Putamen (tissue), 1 donor: ENCODE measurements around the gene PEAR1.

Source experiments
- DNase-seq: peaks from one replicate; pipeline ENCODE4 v3.0.0-alpha.2; 2016; ENCODE audit warnings: low spot score

Gene PEAR1

GRCh38 chr1:156882543-156882942 is 11.0 kb upstream of the PEAR1 start:
- no peak for DNase-seq

- no peak for DNase-seq
These were observed 9.6 kb upstream of the PEAR1 start for GRCh38 chr1:156883919-156884318.

DNA sequence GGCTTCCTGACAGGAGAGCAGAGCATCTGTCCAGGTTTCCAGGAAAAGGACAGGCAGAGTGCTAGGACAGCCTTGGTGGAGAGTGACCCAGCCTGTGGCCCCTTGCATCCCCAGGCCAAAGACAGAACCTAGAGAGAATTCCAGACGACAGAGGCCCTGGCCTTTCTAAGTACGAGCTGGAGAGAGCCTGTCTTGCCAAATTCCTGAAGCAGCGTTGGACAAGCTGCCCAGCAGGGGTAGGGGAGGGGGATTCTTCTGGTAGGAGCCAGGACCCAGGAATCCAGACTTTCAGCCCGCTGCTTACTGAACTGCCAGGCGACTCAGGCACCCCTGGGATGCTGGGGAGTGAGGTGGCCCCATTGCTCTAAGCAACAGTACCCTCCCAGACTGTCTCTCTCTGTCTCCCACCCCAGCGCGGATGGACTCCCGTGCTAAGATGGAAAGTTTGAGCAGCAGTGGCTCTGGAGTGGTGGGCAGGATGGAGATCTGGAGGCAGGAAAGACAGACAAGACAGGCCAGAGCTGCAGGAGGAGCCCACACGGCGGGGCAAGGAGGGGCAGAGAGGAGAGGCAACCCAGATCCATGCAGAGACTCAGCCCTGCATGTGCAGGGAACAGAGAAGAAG is 8.8 kb upstream of the PEAR1 start:
- DNase-seq, result no peak

- DNase-seq, result no peak
These were observed 8.2 kb upstream of the PEAR1 start for GRCh38 chr1:156885314-156885713.

DNA sequence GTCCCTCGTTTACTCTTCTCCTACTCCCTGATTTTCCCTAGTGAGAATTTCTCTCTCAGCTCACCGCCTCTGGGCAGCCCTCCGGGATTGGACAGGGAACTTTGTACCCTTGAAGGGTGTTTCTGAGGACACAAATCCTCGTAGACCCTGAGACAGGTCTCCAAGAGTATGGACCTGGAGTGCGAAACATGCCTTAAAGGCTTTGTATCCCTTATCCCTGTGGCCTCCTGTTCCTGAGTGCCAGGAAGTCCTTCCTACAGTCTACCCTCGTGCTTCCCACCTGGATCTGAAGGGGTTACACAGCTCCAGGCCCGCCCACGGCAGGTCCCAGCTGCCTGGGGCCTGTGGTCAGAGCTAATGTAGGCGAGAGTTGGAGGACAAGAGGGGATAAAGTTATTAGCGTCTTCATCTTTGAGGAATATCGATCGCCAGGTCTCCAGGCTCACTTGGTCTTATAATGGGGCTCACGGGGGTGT is 7.6 kb upstream of the PEAR1 start:
- no peak for DNase-seq

DNA sequence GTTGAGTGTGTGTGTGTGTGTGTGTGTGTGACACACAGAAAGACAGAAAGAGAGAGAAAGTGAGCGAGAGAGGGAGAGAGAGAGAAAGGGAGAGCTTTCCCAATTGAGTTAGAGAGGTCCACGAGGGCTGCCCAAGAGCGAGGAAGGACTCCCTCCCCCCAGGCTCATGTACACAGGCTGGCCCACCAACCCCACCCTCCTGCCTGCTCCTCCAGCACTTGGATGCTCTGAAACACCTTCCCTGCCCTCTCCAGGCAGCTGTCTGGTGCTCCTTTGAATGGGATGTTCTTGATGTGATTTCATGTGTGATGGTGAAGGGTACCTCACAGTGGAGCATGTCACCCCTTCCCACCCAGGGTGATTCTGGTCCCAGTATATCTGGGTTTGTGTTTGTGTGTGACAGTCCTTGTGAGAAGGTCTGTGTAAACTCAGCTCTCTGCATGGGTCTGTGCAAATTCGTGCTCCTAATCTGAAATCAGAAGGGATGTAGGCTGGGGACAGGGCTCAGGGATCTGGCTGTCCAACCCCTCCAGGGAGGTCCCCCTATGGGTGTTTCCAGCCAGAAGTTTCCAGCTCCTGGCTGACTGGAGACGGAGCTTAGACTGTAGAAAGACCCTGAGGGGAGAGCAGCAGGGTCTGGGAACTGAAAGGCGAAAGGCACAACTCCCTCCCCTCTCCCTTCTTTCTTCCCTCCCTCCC is 6.8 kb upstream of the PEAR1 start:
- DNase-seq, result no peak

GRCh38 chr1:156887317-156887716 is 6.2 kb upstream of the PEAR1 start:
- no peak for DNase-seq

DNA sequence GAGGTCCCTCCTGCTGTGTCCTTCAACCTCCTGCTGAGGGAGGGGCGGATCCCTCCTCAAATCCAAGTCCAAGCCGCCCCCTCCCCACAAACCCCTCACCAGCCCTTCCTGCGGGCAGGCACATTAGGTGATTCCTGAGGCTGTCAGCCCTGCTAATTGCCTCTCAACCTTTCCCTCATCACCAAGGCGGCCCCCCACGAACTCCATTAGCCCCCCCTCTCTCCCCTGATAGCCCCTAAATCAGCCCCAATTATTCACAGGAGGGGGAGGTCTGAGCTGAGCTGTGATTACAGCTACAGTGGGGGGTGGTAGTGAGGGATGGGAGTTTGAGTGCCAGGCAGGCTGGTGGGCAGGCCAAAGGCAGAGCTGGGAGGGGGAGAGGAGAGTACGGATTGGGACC is 5.8 kb upstream of the PEAR1 start:
- no peak for DNase-seq

DNA sequence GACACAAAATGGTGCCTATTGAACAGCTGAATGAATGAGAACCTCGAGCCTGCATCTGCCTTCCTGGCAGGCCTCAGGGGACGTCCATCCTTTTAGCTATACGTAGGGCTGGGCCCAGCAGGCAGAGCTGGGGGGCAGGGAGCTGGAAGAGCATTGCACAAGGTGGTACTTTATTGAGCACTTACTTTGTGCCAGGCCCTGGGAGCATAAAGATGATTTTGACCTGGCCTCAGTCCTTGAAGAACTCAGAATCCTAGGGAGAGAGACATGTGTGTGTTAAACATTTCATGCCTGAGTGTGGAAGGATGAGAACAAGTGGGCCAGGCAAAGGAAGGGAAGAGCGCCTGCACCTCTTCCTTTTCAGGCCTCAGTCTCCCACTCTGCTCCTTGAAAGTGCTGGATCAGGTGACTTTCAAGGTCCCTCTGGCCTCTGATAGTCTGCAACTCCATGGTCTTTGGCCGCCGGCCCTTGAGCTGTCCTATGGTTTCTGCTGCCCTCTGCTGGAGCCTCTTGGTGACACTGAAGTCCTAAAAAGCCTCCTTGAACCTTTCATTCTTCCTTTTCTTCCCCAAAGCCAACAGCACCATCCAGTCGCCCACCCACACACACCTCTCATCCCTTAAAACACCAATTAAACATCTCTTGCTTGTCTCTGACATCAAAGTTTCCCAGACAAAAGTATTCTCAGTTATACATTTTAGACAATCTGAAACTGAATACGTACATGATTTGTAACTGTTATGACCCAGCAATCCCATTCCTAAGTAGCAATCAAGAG is 3.5 kb upstream of the PEAR1 start:
- DNase-seq, result peak; percentile 66

- DNase-seq, result peak; percentile 50
These were observed 1.1 kb upstream of the PEAR1 start for GRCh38 chr1:156892190-156893047.

GRCh38 chr1:156894001-156894400 is 483 bp downstream of the PEAR1 start:
- no peak for DNase-seq

DNA sequence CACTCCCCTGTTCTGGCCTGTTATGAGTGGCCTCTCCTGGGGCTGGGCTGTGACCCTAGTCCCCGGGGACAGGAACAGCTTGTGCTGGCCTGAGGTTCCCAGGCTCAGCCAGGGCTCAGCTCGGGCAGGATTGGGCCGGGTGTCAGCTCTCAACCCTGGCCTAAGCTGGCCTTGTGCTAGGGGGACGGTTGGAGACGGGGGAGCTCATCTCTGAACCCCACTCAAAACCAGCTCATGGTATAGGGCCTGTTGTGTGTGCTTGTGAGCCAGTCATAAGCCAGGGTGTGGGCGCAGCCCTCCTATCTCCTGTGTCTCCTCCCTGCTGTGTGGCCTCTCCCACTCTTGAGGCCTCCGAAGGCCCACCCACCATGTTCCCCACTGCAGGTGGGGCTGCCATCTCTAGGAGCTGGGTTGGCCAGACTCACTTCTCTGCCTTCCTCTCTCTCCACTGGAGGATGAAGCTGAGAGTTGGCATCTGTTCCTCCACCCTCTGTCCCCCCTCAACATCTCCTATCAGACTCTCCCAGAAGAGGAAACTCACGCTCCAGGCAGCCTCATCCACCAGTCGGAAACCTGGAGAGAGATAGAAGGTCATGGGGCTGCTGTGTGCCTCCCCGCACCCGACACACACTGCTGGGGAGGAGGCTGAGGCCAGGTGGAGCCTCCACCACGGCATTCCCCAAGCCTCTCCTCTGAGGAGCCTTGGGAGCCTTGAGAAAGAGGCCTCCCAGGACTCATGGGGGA is 1.4 kb downstream of the PEAR1 start:
- DNase-seq, result peak; percentile 5

DNA sequence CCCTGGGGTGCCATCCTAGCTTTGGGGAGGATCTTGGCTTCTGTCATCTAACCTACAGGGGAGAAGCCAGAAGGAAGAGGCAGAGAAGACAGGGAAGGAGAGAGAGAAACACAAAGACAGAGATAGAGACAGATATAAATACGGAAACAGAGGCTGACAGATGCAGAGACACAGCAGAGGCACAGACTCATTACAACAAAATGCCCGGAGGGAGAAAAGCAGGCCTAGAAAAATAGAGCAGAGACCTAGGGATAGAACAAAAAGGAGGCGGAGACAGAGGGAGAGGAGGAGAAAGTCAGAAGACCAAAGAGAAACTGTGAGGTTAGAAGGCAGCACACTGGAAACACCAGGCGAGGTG is 1.9 kb downstream of the PEAR1 start:
- DNase-seq, result no peak

DNA sequence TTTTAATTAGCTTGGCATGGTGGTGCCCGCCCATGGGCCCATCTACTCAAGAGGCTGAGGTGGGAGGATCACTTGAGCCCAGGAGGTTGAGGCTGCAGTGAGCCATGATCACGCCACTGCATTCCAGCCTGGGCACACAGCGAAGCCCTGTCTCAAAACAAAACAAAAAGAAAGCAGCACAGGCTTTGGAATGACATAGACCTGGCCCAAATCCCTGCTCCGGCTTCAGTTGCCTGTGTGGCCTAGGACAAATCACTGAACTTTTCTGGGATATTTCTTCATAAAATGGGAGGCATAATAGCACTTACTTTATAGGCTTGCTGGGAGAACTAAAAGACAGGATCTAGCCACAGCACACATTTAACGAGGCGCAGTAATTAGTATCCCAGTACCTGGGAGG is 2.4 kb downstream of the PEAR1 start:
- no peak for DNase-seq

- no peak for DNase-seq
These were observed 3.0 kb downstream of the PEAR1 start for GRCh38 chr1:156896490-156897033.

GRCh38 chr1:156897078-156897825 is 3.7 kb downstream of the PEAR1 start:
- DNase-seq, result no peak

GRCh38 chr1:156898161-156898566 is 4.6 kb downstream of the PEAR1 start:
- DNase-seq, result no peak

- DNase-seq, result no peak
These were observed 5.6 kb downstream of the PEAR1 start for GRCh38 chr1:156898971-156899664.

GRCh38 chr1:156899956-156900718 is 6.6 kb downstream of the PEAR1 start:
- no peak for DNase-seq
